Subcutaneous abdominal adipose tissue (tissue), 5 donors: ENCODE data around the gene VDAC2.
"Not testable (repeated sequence)": the region's sequence is repeated elsewhere in the genome, so short reads cannot be mapped to it uniquely, and the experiment has no call there.

ENCODE experiments used
- H3K27ac ChIP-seq: one replicate; pipeline ENCODE4 v1.7.0; 2013; ENCODE audit warnings: low read depth, mild to moderate bottlenecking, inconsistent platforms, low read length, moderate library complexity
- H3K27me3 ChIP-seq, 5 donors: one replicate each; pipeline ENCODE4 v1.7.0; 2013; ENCODE audit warnings: low read length in 5 of 5, inconsistent platforms in 1 of 5; ENCODE audit not compliant: control insufficient read depth in 5 of 5, insufficient read depth in 4 of 5
- H3K36me3 ChIP-seq, 5 donors: one replicate each; pipeline ENCODE4 v1.7.0; 2013; ENCODE audit warnings: low read length in 5 of 5; ENCODE audit not compliant: control insufficient read depth in 5 of 5, insufficient read depth in 5 of 5
- H3K4me1 ChIP-seq, 5 donors: one replicate each; pipeline ENCODE4 v1.7.0; 2013; ENCODE audit warnings: low read length in 5 of 5, mild to moderate bottlenecking in 3 of 5, moderate library complexity in 1 of 5; ENCODE audit not compliant: control insufficient read depth in 5 of 5, insufficient read depth in 5 of 5
- H3K4me3 ChIP-seq, 5 donors: one replicate each; pipeline ENCODE4 v1.7.0; 2013; ENCODE audit warnings: low read length in 5 of 5, low read depth in 1 of 5
- H3K9ac ChIP-seq, 5 donors: one replicate each; pipeline ENCODE4 v1.7.0; 2013; ENCODE audit warnings: low read length in 5 of 5, mild to moderate bottlenecking in 4 of 5, moderate library complexity in 3 of 5
- H3K9me3 ChIP-seq, 5 donors: one replicate each; pipeline ENCODE4 v1.7.0; 2013; ENCODE audit warnings: low read length in 5 of 5; ENCODE audit not compliant: control insufficient read depth in 5 of 5
- donor health status: healthy.
- donor health status: healthy.
- donor health status: healthy.
- donor health status: healthy.
- donor health status: healthy.

The VDAC2 gene

DNA sequence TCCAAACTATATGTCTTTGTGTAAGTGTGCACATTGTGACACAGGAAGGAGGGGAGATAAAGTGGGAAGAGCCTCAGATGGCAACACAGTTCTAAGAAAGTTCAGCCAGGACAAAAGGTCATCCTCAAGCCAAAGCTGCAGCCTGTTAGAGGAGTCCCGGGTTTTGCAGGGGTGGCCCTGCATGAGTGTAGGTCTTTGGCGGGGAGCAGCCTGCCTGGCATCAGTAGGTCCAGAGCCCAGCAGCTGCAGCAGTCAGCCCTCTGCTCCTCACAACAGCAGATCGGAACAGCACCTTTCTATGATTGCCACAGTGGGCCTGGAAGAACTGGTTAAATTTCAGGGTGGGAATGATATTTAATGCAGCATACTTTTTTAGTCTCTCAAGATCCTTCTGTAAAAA, 13.5 kb upstream of the VDAC2 start:
- peaks cover 0 to 6% (median 1%) of the 10 kb centered on the region in 5 donors for H3K4me1 ChIP-seq
- no peak overlapping the region for H3K27ac ChIP-seq
- no peak overlapping the region for H3K4me3 ChIP-seq
- peaks cover 0 to 3% (median 0%) of the 10 kb centered on the region in 5 donors for H3K36me3 ChIP-seq
- no peaks in the 10 kb centered on the region for H3K9me3 ChIP-seq
- no peak overlapping the region for H3K9ac ChIP-seq
- H3K27me3 ChIP-seq: no peaks in the 10 kb centered on the region

DNA sequence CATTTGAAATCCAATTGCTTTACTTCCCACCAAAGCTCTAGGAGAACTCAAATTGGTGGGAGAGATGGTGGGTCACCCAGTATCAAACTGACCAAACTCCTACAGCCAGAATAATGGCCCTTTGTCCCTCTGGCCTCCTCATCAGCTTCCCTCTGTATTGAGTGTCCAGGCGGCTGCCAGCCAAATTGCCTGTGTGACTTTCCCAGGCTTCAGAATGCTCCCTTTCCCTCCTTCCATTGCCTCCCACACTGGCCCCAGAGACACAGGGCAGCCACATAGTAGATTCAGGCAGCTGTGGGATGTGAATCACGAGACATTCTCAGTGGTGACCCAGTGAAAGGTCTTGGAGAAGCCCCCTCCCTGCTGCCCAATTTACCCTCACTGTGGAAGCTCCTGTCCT, 12.7 kb upstream of the VDAC2 start:
- H3K4me1 ChIP-seq: peaks cover 2 to 8% (median 7%) of the 10 kb centered on the region in 5 donors
- no peaks in the 10 kb centered on the region for H3K27me3 ChIP-seq
- no peak overlapping the region for H3K9ac ChIP-seq
- H3K4me3 ChIP-seq: no peak overlapping the region
- H3K36me3 ChIP-seq: peaks cover 0 to 3% (median 0%) of the 10 kb centered on the region in 5 donors
- H3K9me3 ChIP-seq: no peaks in the 10 kb centered on the region
- no peak overlapping the region for H3K27ac ChIP-seq

DNA sequence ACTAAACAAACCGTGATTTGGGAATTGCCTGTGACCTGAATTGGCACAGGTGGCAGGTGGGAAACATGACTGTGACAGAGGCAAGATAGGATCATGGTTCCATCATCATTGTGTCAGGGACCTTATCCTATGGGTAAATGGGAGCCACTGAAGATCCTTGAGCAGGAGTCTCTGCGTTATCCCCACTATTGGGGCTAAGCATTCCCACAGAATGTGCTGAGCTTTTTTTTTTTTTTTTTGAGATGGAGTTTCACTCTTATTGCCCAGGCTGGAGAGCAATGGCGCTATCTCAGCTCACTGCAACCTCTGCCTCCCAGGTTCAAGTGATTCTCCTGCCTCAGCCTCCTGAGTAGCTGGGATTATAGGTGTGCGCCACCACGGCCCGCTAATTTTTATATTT, 10.6 kb upstream of the VDAC2 start:
- H3K4me1 ChIP-seq: peaks cover 3 to 12% (median 9%) of the 10 kb centered on the region in 5 donors
- not testable (repeated sequence) for H3K4me3 ChIP-seq, H3K9me3 ChIP-seq, H3K27me3 ChIP-seq, H3K9ac ChIP-seq, H3K36me3 ChIP-seq, H3K27ac ChIP-seq

- no peak overlapping the region for H3K27ac ChIP-seq
- H3K9me3 ChIP-seq: no peaks in the 10 kb centered on the region
- H3K4me1 ChIP-seq: peaks cover 3 to 15% (median 9%) of the 10 kb centered on the region in 5 donors
- no peak overlapping the region for H3K9ac ChIP-seq
- H3K36me3 ChIP-seq: no peaks in the 10 kb centered on the region
- H3K27me3 ChIP-seq: no peaks in the 10 kb centered on the region
- H3K4me3 ChIP-seq: no peak overlapping the region
These were observed 8.7 kb upstream of the VDAC2 start for GRCh38 chr10:75201793-75202307.

GRCh38 chr10:75202321-75203045, 8.1 kb upstream of the VDAC2 start:
- Histone ChIP-seq H3K9me3 (no peaks in the 10 kb centered on the region), H3K4me1 (peaks cover 3 to 15% (median 9%) of the 10 kb centered on the region in 5 donors), H3K36me3 (peaks cover 0 to under 1% (median 0%) of the 10 kb centered on the region in 5 donors), H3K27ac (peak overlapping the region; percentile 11), H3K9ac (no peak overlapping the region), H3K27me3 (no peaks in the 10 kb centered on the region), H3K4me3 (no peak overlapping the region)

GRCh38 chr10:75203046-75203620, 7.5 kb upstream of the VDAC2 start:
- H3K36me3 ChIP-seq, H3K9ac ChIP-seq, H3K9me3 ChIP-seq, H3K4me3 ChIP-seq, H3K27me3 ChIP-seq: not testable (repeated sequence)
- peaks cover 3 to 17% (median 9%) of the 10 kb centered on the region in 5 donors for H3K4me1 ChIP-seq
- peak overlapping the region; percentile 11 for H3K27ac ChIP-seq

DNA sequence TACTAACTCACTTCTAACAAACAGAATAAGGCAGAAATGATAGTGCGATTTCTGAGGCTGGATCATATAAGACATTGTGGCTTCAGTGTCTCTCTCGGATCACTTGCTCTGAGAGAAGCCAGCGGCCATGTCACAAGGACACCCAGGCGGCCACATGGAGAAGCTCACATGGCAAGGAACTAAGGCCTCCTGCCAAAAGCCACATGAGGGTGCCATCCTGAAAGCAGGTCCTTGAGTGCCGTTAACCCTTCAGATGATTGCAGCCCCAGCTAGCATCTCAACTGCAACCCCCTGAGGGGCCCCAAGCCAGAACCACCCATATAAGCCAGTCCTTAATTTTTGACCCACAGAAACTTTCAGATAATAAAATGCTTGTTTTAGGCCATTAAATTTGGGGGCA, 6.9 kb upstream of the VDAC2 start:
- H3K27me3 ChIP-seq: no peaks in the 10 kb centered on the region
- no peaks in the 10 kb centered on the region for H3K9me3 ChIP-seq
- peaks cover 3 to 20% (median 9%) of the 10 kb centered on the region in 5 donors for H3K4me1 ChIP-seq
- no peak overlapping the region for H3K4me3 ChIP-seq
- peaks cover 0 to 3% (median 0%) of the 10 kb centered on the region in 5 donors for H3K36me3 ChIP-seq
- H3K9ac ChIP-seq: no peak overlapping the region
- no peak overlapping the region for H3K27ac ChIP-seq

- Histone ChIP-seq H3K4me3 (no peak overlapping the region), H3K9ac (no peak overlapping the region), H3K36me3 (peaks cover 0 to 3% (median 0%) of the 10 kb centered on the region in 5 donors), H3K9me3 (no peaks in the 10 kb centered on the region), H3K27ac (no peak overlapping the region), H3K27me3 (no peaks in the 10 kb centered on the region), H3K4me1 (peaks cover 3 to 30% (median 15%) of the 10 kb centered on the region in 5 donors)
These were observed 4.7 kb upstream of the VDAC2 start for GRCh38 chr10:75205908-75206307.

DNA sequence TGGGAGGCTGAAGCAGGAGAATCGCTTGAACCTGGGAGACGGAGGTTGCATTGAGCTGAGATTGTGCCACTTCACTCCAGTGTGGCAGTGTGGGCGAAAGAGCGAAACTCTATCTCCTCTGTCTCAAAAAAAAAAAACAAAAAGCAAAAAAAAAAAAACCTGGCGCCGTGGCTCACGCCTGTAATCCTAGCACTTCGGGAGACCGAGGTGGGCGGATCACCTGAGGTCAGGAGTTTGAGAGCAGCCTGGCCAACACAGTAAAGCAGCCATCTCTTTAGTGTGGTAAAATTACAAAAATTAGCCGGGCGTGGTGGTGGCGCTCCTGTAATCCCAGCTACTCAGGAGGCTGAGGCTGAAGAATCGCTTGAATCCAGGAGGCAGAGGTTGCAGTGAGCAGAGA, 4.0 kb upstream of the VDAC2 start:
- H3K9ac ChIP-seq, H3K9me3 ChIP-seq, H3K27me3 ChIP-seq, H3K4me3 ChIP-seq, H3K36me3 ChIP-seq, H3K27ac ChIP-seq: not testable (repeated sequence)
- H3K4me1 ChIP-seq: peaks cover 3 to 33% (median 20%) of the 10 kb centered on the region in 5 donors

GRCh38 chr10:75207079-75207856, 3.3 kb upstream of the VDAC2 start:
- no peak overlapping the region for H3K9ac ChIP-seq
- peaks cover 0 to 3% (median under 1%) of the 10 kb centered on the region in 5 donors for H3K36me3 ChIP-seq
- no peaks in the 10 kb centered on the region for H3K9me3 ChIP-seq
- no peaks in the 10 kb centered on the region for H3K27me3 ChIP-seq
- no peak overlapping the region for H3K27ac ChIP-seq
- H3K4me3 ChIP-seq: no peak overlapping the region
- H3K4me1 ChIP-seq: peaks cover 9 to 38% (median 25%) of the 10 kb centered on the region in 5 donors
